Head of caudate nucleus (tissue), 42 donors: ENCODE measurements around the gene VDAC1.
A peak's percentile ranks its signal among the peaks of the same experiment; 100 is the strongest.

Source experiments
- DNase-seq, 42 donors: peaks; one replicate each; pipeline versions ENCODE4 v3.0.0 to v3.0.0-alpha.2; 2020 to 2021; ENCODE audit warnings: mixed read lengths in 7 of 42
- intact Hi-C: fragments of 100-400 bp; cut with DNase I; formaldehyde crosslinking; loops from one replicate; pipeline ENCODE4 v1.15.0; 2022

VDAC1 gene

DNA sequence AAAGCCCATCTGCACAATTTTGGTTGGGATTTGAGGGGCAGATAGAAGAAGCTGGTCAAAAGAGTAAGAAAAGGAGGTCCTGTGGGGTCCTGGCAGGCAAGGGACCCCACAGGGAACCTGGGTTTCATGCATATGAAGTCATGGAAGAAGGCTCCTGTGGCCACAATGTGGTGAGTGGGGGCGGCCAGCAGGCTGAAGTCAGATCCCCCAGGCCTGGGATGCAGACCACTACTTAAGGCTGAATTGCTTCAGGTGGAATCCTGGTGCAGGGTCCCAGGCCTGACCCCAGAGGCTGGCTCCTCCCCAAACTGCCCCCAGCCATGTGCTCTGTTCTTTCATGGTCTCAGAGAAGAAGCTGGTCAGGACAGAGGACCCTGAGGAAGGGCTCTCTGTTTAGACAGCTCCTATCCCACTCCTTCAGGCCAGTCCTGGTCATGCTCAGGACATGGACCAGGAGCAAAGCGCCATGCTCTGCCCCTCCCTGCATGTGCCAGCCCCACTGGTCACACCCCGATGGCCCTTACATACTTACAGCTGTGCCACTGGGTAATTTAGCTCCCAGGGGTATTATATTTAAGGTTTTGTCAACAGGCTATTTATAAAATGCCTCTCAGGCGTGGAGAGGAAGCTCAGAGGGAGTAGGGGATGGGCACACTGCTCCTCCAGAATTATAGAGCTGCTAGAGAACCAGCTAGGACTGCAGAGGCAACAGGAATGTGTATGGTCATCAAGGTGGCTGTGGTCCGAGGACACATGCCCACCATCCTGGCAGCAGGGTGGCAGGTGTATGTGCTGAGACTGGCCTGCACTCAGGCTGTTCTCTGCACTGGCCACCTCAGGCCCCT is 69.7 kb downstream of the VDAC1 start:
- DNase-seq = no peak
- intact Hi-C loops = no loop called here

- intact Hi-C loops = no loop called here
- no peak for DNase-seq
Observed at GRCh38 chr5:133934311-133934710, 70.5 kb downstream of the VDAC1 start.

DNA sequence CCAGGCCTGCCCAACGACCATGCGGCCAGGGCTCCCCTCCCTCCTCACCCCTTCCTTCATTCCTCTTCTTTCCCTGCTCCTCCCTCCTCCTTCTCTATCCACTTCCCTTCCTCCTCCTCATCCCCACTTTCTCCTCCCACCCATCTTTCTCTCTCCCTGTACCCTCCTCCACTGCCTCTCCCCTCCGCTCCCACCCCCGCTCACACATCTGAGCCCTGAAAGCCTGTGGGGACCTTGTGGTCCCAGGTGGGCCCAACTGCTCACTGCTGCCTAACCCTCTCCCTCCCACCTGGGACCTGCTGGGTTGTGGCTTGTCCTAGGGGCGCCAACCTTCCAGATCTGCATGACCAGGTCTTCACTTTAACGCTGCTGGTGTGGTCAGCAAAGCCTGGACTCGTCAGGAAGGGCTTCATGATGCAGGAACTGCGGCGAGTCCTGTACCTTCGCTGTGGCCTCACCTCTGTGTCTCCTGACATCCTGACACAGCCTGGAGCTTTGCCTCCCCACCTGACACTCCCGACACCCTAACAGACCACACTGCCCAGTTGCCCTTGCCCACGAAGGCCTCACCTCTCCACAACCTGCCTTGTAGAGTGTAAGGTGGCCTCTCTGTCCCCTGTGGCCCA is 71.0 kb downstream of the VDAC1 start:
- no peak for DNase-seq
- intact Hi-C loops = no loop called here

- intact Hi-C loops = no loop called here
- DNase-seq = no peak
Observed at GRCh38 chr5:133933169-133933509, 71.6 kb downstream of the VDAC1 start.

DNA sequence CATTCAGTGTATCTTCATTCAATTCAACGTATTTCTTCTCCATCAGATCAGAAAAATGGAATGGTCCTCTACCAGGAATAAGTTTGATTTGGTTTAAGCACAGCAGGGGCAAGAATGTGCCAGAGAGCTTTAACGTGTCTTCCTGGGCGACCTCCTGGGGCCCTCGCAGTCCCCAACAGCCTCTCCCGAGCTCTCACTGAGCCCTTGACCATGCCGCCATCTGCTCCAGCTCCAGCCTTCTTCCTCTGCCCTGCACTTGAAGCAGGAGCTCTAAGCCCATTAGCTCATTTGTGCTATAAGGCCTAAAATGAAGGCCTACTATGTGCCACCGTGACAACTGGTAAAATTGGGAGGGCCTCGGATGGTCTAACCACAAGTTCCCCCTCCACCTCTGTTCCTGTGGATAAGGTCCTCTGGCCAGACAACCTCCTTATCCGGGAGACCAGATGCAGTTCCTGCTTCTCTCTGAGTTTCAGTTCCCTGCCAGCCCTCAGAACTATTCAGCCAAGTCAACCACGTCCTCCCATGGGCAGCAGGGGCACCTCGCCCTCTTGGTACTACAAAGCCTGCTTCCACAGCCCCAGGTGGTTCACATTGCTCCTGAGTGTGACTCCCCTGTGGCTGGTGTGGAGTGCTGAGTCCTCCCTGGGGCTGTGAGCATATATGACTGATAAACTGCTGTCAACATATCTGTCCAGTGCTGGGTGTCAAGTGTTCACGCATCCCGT is 72.2 kb downstream of the VDAC1 start:
- DNase-seq = peak in 17 of 42 donors; percentile 5 to 58 (median 31)

DNA sequence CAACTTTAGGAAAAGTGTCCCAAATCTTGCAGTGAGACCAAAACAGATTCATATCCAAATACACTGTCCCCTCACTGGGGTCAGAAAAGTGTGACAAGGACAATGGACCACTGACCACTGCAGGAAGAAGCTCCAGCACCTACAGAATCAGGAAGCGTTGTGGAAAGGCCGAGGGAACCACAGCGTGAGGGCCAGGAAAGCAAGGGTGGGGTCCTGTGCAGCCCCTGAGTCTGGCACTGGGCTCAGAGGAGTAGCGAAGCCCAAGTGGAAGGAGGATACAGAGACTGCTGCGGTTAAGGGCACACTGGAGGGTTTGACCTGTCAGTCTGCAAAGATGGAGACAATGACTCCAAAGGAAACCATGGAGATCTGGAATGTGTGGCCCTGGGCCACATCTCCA is 73.2 kb downstream of the VDAC1 start:
- no peak for DNase-seq
- intact Hi-C loops = no loop called here

More for the DNA sequence above, 72.2 kb downstream of the VDAC1 start:
- intact Hi-C loops = no loop called here

DNA sequence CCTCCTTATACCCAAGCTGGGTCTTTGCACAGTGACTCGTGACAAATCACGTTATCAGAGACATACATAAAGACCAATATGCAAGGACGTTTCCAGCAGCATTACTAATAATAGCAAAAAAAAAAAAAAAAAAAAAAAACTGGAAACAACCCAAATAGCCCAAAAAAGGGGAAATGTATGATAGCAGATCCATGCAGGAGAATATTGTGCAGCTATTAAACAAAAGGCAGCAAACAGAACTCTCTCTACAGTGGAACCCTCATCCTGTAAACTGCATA is 74.0 kb downstream of the VDAC1 start:
- no peak for DNase-seq
- intact Hi-C loops = no loop called here

DNA sequence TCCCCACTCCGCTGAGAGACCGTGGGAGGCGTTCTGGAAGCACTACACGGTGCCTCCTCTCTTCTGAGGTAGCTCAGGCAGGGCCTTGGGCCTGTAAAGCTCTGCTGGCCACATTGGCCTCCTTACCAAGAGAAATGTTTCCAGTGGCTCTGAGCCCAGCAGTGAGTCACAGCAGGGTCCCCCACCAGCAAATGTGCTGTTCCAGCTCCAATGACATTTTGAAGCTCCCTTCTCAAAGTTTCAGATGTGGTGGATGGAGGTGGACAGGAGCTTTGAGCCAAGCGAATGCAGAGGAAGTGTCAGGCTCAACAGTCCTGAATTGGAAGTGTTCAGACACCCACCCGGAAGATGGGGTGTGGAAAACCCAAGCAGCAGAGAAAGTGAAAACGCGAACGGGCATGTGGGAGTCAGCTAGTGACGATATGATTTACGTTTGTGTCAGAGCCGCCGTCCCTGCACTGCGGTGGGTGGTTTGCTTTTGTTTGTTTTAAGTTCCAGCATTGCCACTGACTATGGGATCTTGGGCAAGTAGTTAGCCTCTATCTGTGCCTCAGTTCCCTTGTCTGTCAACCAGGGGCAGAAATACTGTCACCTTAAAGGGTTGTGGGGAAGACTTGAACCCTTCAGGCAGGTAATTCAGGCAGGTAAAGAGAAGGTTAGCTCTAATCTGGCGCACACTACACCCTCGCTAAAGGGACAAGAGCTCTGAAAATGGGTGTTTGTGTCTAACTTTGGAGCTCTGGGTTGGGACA is 74.5 kb downstream of the VDAC1 start:
- intact Hi-C loops = no loop called here
- DNase-seq = peak in 29 of 42 donors; percentile 8 to 65 (median 35)

DNA sequence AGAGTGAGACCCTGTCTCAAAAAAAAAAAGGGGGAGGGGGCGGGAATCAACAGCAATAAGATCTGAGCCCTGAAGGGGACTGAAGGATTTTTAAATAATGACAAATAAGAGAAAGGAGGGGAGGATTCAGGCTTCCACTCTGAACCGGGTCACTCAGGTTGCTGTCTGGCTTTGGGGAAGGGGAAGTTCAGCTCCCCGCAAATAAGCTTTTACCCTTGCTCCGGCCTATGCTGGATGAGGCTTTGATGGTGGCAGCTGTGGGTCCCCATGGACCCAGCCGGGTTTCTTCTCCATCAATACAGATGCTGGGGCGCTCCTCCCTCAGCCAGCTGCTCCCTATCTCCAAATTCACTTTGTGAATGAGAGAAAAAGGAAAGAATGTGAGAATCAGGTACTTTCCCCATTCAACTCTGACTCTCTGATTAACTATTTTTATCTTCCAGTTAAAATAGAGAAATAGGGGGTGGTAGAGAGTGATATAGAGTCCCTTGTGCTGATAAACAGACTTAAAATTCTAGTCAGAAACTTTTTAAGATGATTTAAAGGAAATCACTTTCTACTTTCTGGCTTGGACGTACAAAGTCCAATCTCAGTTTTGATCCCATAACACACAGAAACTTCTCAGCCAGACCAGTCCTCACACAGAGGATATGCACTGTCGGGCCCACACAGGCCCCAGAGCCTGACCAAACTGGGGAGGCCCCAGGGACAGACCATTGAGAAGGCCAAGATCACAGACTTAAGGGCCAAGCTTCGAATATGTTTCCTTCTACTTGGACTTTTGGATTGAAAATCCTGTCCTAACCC is 76.0 kb downstream of the VDAC1 start:
- intact Hi-C loops = no loop called here
- DNase-seq = no peak

DNA sequence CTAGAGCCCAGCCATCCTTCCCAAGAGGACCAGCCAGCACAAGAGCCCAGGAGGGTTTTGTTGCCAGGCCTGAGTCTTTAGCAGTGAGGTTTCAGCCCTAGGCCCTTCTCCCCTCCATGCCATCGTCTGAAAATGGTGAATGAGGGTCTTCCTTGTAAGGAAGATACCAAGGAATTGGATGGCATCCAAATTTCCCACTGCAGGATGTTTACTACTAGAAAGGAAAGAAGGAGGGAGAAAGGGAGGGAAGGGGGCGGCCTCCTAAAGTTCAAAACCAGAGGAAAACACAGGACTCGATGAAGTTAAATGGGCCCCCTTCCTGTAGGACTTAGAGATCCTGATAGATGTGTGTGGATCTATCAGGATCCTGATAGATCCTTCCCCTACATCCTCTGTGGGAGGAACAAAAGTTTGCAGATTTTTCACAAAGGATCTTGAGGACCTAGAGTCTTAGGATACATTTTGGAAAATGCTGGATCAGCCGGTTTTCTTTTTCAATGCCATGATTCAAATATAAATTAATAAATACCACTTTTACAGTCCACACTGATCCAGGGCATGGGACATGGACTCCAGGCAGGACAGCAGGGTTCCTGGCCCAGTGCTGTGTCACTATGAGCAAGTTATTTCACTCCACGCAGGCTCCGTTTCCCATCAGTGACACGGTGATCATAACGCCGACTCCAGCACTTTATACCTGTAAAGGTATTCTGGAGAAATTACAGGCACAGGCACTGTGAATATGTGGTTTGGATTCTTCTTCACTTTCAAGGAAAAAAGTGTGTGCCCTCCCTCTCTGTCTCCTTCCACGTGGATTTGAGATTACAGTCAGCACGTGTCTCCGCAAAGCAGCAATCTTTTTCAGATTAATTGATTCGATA is 77.2 kb downstream of the VDAC1 start:
- DNase-seq = no peak
- intact Hi-C loops = no loop called here

DNA sequence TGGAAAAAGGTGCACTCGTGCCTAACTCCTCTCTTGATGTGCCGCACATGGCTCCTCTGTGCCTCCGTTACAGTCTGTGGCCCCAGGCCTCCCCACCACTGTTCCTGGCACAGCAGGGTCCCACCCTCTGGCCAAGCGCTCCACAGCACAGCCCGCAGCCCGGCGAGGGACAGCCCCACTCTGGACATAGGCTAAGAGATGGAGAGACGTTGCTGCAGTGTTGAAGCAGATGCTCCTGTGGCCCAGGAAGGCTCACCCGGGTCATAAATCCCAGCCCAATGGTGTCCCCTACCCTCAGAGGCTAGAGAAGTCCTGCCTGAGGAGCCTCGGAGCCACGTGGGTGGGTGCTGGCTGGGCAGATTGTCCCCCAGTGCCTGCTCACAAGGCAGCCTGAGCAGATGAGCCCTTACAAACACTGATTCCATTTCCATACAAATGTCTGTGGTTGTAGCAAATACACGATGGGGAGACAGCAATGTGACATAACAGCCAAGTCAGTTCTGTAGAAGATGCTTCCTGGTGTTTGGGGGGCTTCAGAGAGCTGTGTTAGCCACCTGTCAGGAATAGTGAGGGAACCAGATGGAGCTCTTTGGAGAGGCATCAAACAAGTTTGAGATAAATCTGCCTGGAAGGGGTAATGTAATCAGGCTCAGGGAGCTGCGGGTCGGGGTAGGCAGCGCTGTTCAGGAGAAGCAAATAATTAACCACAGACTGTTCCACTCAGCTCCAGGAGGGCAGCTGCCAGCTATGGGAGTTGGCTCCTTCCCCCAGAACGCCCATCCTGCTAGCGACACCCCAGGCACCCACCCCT is 78.1 kb downstream of the VDAC1 start:
- no peak for DNase-seq
- intact Hi-C loops = no loop called here

DNA sequence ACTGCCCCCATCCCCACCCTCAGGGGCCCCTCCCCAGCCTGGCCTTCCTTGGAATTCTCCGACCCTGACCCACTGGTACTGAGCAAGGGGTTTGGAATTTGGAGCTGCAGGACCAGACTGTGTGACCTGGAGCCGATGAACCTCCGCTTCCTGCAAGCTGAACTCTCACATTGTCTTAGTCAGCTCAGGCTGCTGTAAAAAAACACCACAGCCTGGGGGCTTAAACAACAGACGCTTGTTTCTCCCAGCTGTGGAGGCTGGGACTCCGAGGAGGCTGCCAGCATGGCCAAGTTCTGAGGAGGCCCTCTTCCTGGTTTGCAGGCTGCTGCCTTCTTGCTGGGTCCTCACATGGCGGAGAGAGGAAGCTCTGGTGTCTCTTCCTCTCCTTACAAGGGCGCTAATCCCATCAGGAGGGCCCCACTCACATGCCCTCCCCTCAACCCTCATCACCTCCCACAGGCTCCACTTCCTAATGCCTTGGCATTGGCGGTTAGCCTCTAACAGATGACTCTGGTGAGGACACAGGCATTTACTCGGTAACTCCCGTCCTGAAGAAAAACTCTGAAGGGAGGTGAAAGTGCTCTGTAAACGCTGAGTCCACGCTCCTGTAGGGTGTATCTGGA is 78.8 kb downstream of the VDAC1 start:
- intact Hi-C loops = no loop called here
- DNase-seq = no peak

GRCh38 chr5:133925269-133925668 is 79.5 kb downstream of the VDAC1 start:
- no peak for DNase-seq
- intact Hi-C loops = no loop called here

- intact Hi-C loops = no loop called here
- DNase-seq = peak in 18 of 42 donors; percentile 22 to 61 (median 40)
Observed at GRCh38 chr5:133924221-133924920, 80.4 kb downstream of the VDAC1 start.

DNA sequence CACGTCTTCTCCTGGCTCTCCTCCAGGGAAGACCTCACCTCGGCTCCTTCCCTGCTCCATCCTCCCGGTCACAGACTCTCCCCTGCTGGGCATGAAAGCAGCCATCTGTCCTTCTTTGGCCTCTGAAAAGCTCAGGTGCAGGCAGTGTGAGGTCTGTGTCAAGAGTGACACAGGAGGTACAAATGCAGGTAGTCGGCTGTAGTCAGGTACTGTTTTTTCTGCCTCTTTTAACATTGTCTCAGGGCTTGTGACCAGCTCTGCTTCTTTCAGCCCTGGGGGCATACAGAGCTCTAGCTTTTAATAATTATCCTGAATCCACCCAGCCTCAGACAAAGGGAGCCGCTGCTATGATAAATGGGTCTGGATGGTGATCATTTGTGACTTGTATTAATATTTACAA is 82.8 kb downstream of the VDAC1 start:
- intact Hi-C loops = no loop called here

More for the DNA sequence above, 82.8 kb downstream of the VDAC1 start:
- DNase-seq = no peak
